ENCODE measurements around the gene LRGUK. TPM values are rescaled to one million over a fixed set of nuclear protein-coding genes. Genes with fewer than 3 reads are reported as not detected.

Gene LRGUK
- total and polyA plus RNA-seq, 2 donors (not counting 3 experiments of a cell fraction or from before 2014, with no cell fraction given): 0.10 to 0.11 TPM

- ChIA-PET POLR2A (no interaction called here), CTCF (no interaction called here)
- no peak overlapping the region for H3K27ac ChIP-seq (ENCODE audit: insufficient read depth, low read depth, low read length)
- no peaks in the 10 kb centered on the region for H3K9me1 ChIP-seq (replicated peaks; ENCODE audit: control insufficient read depth, extremely low read depth, insufficient read depth, low read length)
- H3K36me3 ChIP-seq (ENCODE audit: control insufficient read depth in 2 of 2, extremely low read depth in 1 of 2, insufficient read depth in 2 of 2, low read length in 2 of 2): no peaks in the 10 kb centered on the region
- TF ChIP-seq FOS (IDR thresholded peaks at IDR 0.05; ENCODE audit: borderline replicate concordance, insufficient read depth, low read length): no peak
- no peak for TF ChIP-seq EZH2 (IDR thresholded peaks at IDR 0.05; ENCODE audit: borderline replicate concordance, low read depth, low read length, severe bottlenecking)
- TF ChIP-seq MYC (IDR thresholded peaks at IDR 0.05; ENCODE audit: low read depth, low read length): no peak
- TF ChIP-seq GATA2 (IDR thresholded peaks at IDR 0.05; ENCODE audit: insufficient read depth, insufficient read length, low read depth, low read length): no peak
- no peak for TF ChIP-seq JUN (IDR thresholded peaks at IDR 0.05; ENCODE audit: borderline replicate concordance, insufficient read depth, insufficient read length, low read depth)
- TF ChIP-seq, protein P1, sequence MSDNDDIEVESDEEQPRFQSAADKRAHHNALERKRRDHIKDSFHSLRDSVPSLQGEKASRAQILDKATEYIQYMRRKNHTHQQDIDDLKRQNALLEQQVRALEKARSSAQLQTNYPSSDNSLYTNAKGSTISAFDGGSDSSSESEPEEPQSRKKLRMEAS (IDR thresholded peaks at IDR 0.05; ENCODE audit: insufficient read depth, insufficient read length): no peak
- TF ChIP-seq POLR2AphosphoS5 (IDR thresholded peaks at IDR 0.05; ENCODE audit: insufficient read depth, low read depth, low read length): no peak
- TF ChIP-seq POLR2A (IDR thresholded peaks at IDR 0.05; ENCODE audit: low read depth, low read length): no peak
- TF ChIP-seq CTCF (IDR thresholded peaks at IDR 0.05; ENCODE audit: extremely low read depth in 1 of 2, insufficient read depth in 1 of 2, low read depth in 1 of 2, low read length in 2 of 2): no peak
- dilution Hi-C loops (cut with MboI; ENCODE audit: extremely low pct_ligation_motif_present, low sequenced_read_pairs): no loop called here
- no peak overlapping the region for H3K4me2 ChIP-seq (ENCODE audit: insufficient read depth, low read length)
- H3K4me3 ChIP-seq (replicated peaks in 1 of 3; ENCODE audit: insufficient read depth in 1 of 3, low read depth in 1 of 3, low read length in 3 of 3): no peak overlapping the region
- no TSS peak for BruUV-seq (replicated peaks)
- FAIRE-seq (no peak), DNase-seq (ENCODE audit: low read depth, low spot score) (no peak)
- H4K20me1 ChIP-seq (replicated peaks; ENCODE audit: control insufficient read depth, extremely low read depth, insufficient read depth, low read length): no peaks in the 10 kb centered on the region
- H2AFZ ChIP-seq (ENCODE audit: low read depth, low read length): no peak overlapping the region
- peaks cover 2 to 4% of the 10 kb centered on the region in 2 experiments for H3K27me3 ChIP-seq (ENCODE audit: control insufficient read depth in 2 of 2, insufficient read depth in 2 of 2, low read length in 2 of 2)
- H3K9me3 ChIP-seq (replicated peaks; ENCODE audit: control insufficient read depth, insufficient read depth, low read length): no peaks in the 10 kb centered on the region
- intact Hi-C loops (cut with micrococcal nuclease): no loop called here
- no peak overlapping the region for H3K9ac ChIP-seq (replicated peaks; ENCODE audit: extremely low read depth, insufficient read depth, low read length)
- H3K79me2 ChIP-seq (ENCODE audit: control insufficient read depth, insufficient read depth, low read length): no peaks in the 10 kb centered on the region
- no peaks in the 10 kb centered on the region for H3K4me1 ChIP-seq (ENCODE audit: control insufficient read depth, extremely low read depth, insufficient read depth, low read length)
Observed at GRCh38 chr7:134246347-134246746, 119.2 kb downstream of the LRGUK start.
